B cell (primary cell): Measurements from ENCODE around the gene GLCE. TPM values are rescaled to one million over a fixed set of nuclear protein-coding genes. Genes with fewer than 3 reads are reported as not detected.

ENCODE experiments used
- ATAC-seq: fragments of 200-7000 bp; cut with Tn5 transposase; one replicate; pipeline ENCODE4 v1.10.0; 2021; ENCODE audit warnings: low read depth, mild to moderate bottlenecking, moderate number of reproducible peaks, moderate library complexity
- CTCF ChIA-PET: fragments of 350-600 bp; sonication (Branson Sonifier 250); formaldehyde crosslinking; loops from one replicate; lab custom pipeline; 2021; ENCODE audit warnings: antibody characterized with exemption, inconsistent platforms; lab: Charles Lee
- POLR2A ChIA-PET: fragments of 350-600 bp; sonication (Branson Sonifier 250); formaldehyde crosslinking; loops from one replicate; lab custom pipeline; 2021; ENCODE audit warnings: antibody characterized with exemption; lab: Charles Lee
- DNase-seq: peaks from one replicate; pipeline ENCODE4 v3.0.0; 2013
- H2AFZ ChIP-seq: 2 replicates; pipeline ENCODE4 v1.6.1; 2012; ENCODE audit warnings: mild to moderate bottlenecking, low read depth, low read length; ENCODE audit not compliant: insufficient read depth, poor library complexity, severe bottlenecking
- H3K27ac ChIP-seq, 2 donors: 1 replicate in 1 of 2; 2 replicates in 1 of 2; pipeline ENCODE4 v1.5.1; 2012 to 2013; ENCODE audit warnings: low read length in 2 of 2, mild to moderate bottlenecking in 2 of 2, moderate library complexity in 1 of 2
- H3K27me3 ChIP-seq, 4 experiments: fragments of 200-600 bp in 1 of 4; sonication (generic) in 1 of 4; replicated peaks in 1 of 4; 1 replicate in 2 of 4; 2 replicates in 2 of 4; pipeline versions ENCODE4 v1.6.1 to v1.7.0; 2013 to 2016; ENCODE audit warnings: low read length in 3 of 4, mild to moderate bottlenecking in 2 of 4, mixed read lengths in 1 of 4, moderate library complexity in 1 of 4; ENCODE audit not compliant: insufficient read depth in 4 of 4, control insufficient read depth in 3 of 4; ENCODE audit errors: control extremely low read depth in 1 of 4
- H3K36me3 ChIP-seq, 2 experiments: replicated peaks in 1 of 2; 1 replicate in 1 of 2; 2 replicates in 1 of 2; pipeline versions ENCODE4 v1.6.1 to v1.7.1; 2013; ENCODE audit warnings: low read length in 1 of 2; ENCODE audit not compliant: insufficient read depth in 2 of 2, control insufficient read depth in 1 of 2; ENCODE audit errors: control extremely low read depth in 1 of 2, extremely low read depth in 1 of 2
- H3K4me1 ChIP-seq, 2 donors: fragments of 200-600 bp in 1 of 2; sonication (generic) in 1 of 2; 1 replicate in 1 of 2; 2 replicates in 1 of 2; pipeline versions ENCODE4 v1.5.1 to v1.6.1; 2013 to 2017; ENCODE audit warnings: low read length in 2 of 2; ENCODE audit not compliant: control insufficient read depth in 2 of 2, insufficient read depth in 2 of 2
- H3K4me2 ChIP-seq: replicated peaks from 2 replicates; pipeline ENCODE3; 2012; ENCODE audit warnings: mild to moderate bottlenecking, low read depth, low read length; ENCODE audit not compliant: poor library complexity, severe bottlenecking
- H3K4me3 ChIP-seq, 5 experiments: fragments of 200-600 bp in 1 of 5; sonication (generic) in 1 of 5; 1 replicate in 3 of 5; 2 replicates in 2 of 5; pipeline versions ENCODE4 v1.5.1 to v1.7.0; 2011 to 2016; ENCODE audit warnings: low read length in 4 of 5, mild to moderate bottlenecking in 4 of 5, low read depth in 2 of 5, control low read depth in 1 of 5, moderate library complexity in 1 of 5; ENCODE audit not compliant: insufficient read depth in 1 of 5; ENCODE audit errors: control extremely low read depth in 1 of 5, extremely low read depth in 1 of 5
- H3K79me2 ChIP-seq: fragments of 200-600 bp; sonication (generic); one replicate; pipeline ENCODE4 v1.6.0; 2016; ENCODE audit warnings: low read length; ENCODE audit not compliant: control insufficient read depth, insufficient read depth
- H3K9ac ChIP-seq: fragments of 200-600 bp; sonication (generic); 2 replicates; pipeline ENCODE4 v1.6.1; 2017; ENCODE audit warnings: mild to moderate bottlenecking, low read length, moderate library complexity
- H3K9me3 ChIP-seq, 3 donors: one replicate each; pipeline versions ENCODE4 v1.6.1 to v1.7.1; 2013; ENCODE audit warnings: low read length in 2 of 3; ENCODE audit not compliant: control insufficient read depth in 2 of 3, insufficient read depth in 1 of 3; ENCODE audit errors: control extremely low read depth in 1 of 3
- H4K20me1 ChIP-seq: 2 replicates; pipeline ENCODE4 v1.6.0; 2012; ENCODE audit warnings: mild to moderate bottlenecking, low read length; ENCODE audit not compliant: insufficient read depth, control insufficient read depth, poor library complexity, severe bottlenecking
- H3K27ac Mint-ChIP-seq: one replicate; pipeline ENCODE4 v1.8.0; 2021; ENCODE audit warnings: mixed read lengths
- H3K27me3 Mint-ChIP-seq: one replicate; pipeline ENCODE4 v1.8.0; 2021; ENCODE audit warnings: mixed read lengths
- H3K4me1 Mint-ChIP-seq: one replicate; pipeline ENCODE4 v1.8.0; 2021; ENCODE audit warnings: mixed read lengths
- H3K4me3 Mint-ChIP-seq: one replicate; pipeline ENCODE4 v1.8.0; 2021; ENCODE audit warnings: mixed read lengths
- H3K9me3 Mint-ChIP-seq: one replicate; pipeline ENCODE4 v1.8.0; 2022; ENCODE audit warnings: mixed read lengths; ENCODE audit not compliant: insufficient read depth
- EZH2 ChIP-seq: IDR thresholded peaks from 2 replicates; pipeline ENCODE4 v1.6.1; 2012; ENCODE audit warnings: borderline replicate concordance, low read depth, mild to moderate bottlenecking, moderate library complexity, low read length; ENCODE audit not compliant: insufficient read depth, poor library complexity, severe bottlenecking
- whole genome bisulfite sequencing: methylation state at CpG from one replicate; pipeline ENCODE4 v1.1.5; 2013; ENCODE audit warnings: missing lambda C conversion rate; ENCODE audit not compliant: insufficient coverage; 5-methylcytosine and 5-hydroxymethylcytosine counted together
- intact Hi-C: fragments of 100-400 bp; cut with micrococcal nuclease; formaldehyde crosslinking; loops from one replicate; pipeline ENCODE4 v1.10.0; 2022
- polyA plus RNA-seq: library from polyadenylated mRNA; depleted of rRNA; stranded (reverse); fragments of >200 nt; gene quantifications from 2 replicates; pipeline ENCODE4 v1.2.3, GENCODE V29; 2012
- total RNA-seq, 2 donors: library from RNA; stranded (reverse); fragments of 120-200 nt in 1 of 2; gene quantifications; 1 replicate in 1 of 2; 2 replicates in 1 of 2; pipeline versions ENCODE4 v1.2.3 to v1.2.4, GENCODE V29; 2013 to 2022
- TF ChIP-seq, protein P1 (sequence below): fragments of 200-600 bp; IDR thresholded peaks from one replicate; pipeline ENCODE4 v1.8.0; 2022; ENCODE audit warnings: antibody characterized with exemption, mild to moderate bottlenecking

Gene GLCE
- total and polyA plus RNA-seq, 2 donors (not counting 1 experiment from before 2014, with no cell fraction given), result 3.0 to 5.3 TPM

DNA sequence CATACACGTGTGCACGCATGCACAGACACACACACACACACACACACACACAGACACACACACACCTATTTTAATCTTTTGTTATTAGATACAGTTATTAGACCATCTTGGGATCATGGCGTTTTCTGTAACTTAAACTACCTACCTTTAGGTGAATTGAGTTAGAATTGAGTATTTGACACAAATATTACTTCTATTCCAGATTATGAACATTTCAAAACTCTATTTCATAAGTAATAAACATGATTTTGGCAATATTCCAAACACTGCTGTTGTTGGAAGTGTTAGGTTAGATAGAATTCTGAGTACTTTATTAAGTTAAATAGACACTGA lies 65.6 kb downstream of the GLCE start:
- Histone ChIP-seq H3K79me2 (no peaks in the 10 kb centered on the region), H3K4me1 (no peaks in the 10 kb centered on the region), H4K20me1 (no peaks in the 10 kb centered on the region), H3K27me3 (no peaks in the 10 kb centered on the region), H3K27ac (no peak overlapping the region), H2AFZ (no peak overlapping the region), H3K9ac (no peak overlapping the region), H3K36me3 (no peaks in the 10 kb centered on the region), H3K4me2 (no peak overlapping the region), H3K4me3 (no peak overlapping the region), H3K9me3 (peaks cover 3 to 13% (median 5%) of the 10 kb centered on the region in 3 donors)
- Mint-ChIP-seq H3K27ac (no peak overlapping the region), H3K4me3 (no peak overlapping the region), H3K27me3 (peaks cover 3% of the 10 kb centered on the region), H3K4me1 (no peaks in the 10 kb centered on the region), H3K9me3 (peaks cover 11% of the 10 kb centered on the region)
- ChIA-PET POLR2A (no interaction called here), CTCF (no interaction called here)
- WGBS, result no CpG with 5 or more reads among the region's 3 CpGs
- DNase-seq, result no peak
- intact Hi-C loops, result no loop called here
- no peak for ATAC-seq
- TF ChIP-seq, protein P1, sequence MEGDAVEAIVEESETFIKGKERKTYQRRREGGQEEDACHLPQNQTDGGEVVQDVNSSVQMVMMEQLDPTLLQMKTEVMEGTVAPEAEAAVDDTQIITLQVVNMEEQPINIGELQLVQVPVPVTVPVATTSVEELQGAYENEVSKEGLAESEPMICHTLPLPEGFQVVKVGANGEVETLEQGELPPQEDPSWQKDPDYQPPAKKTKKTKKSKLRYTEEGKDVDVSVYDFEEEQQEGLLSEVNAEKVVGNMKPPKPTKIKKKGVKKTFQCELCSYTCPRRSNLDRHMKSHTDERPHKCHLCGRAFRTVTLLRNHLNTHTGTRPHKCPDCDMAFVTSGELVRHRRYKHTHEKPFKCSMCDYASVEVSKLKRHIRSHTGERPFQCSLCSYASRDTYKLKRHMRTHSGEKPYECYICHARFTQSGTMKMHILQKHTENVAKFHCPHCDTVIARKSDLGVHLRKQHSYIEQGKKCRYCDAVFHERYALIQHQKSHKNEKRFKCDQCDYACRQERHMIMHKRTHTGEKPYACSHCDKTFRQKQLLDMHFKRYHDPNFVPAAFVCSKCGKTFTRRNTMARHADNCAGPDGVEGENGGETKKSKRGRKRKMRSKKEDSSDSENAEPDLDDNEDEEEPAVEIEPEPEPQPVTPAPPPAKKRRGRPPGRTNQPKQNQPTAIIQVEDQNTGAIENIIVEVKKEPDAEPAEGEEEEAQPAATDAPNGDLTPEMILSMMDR, result no peak
- TF ChIP-seq EZH2, result no peak

DNA sequence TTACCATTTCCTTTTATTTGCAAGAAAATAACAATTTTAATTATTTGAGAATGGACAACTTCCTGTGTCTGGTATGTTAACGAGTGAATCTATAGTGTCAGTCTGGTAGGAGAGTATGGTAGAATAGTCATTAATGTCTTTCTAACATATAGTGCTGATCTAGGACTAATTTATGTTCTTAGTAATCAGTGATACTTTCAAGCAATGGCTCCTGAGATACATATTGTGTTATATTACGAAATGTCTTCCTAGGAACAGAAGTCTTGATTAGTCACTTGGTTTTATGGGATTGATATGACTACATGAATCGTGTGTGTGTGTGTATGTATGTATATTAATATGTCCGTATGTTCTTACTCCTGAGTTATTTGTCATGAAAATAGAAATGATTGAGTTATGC lies 71.7 kb downstream of the GLCE start:
- Mint-ChIP-seq H3K4me3 (no peak overlapping the region), H3K9me3 (no peaks in the 10 kb centered on the region), H3K27me3 (no peaks in the 10 kb centered on the region), H3K4me1 (no peaks in the 10 kb centered on the region), H3K27ac (no peak overlapping the region)
- no peak overlapping the region for H3K9ac ChIP-seq
- no peaks in the 10 kb centered on the region for H3K27me3 ChIP-seq
- DNase-seq, result no peak
- CTCF ChIA-PET, result no interaction called here
- no peak for ATAC-seq
- no peak overlapping the region for H3K4me3 ChIP-seq
- no peaks in the 10 kb centered on the region for H3K9me3 ChIP-seq
- TF ChIP-seq, protein P1, result no peak
- no peak for TF ChIP-seq EZH2
- no CpG with 5 or more reads among the region's 4 CpGs for WGBS
- H4K20me1 ChIP-seq, result no peaks in the 10 kb centered on the region
- H3K36me3 ChIP-seq, result no peaks in the 10 kb centered on the region
- POLR2A ChIA-PET, result no interaction called here
- intact Hi-C loops, result no loop called here
- no peak overlapping the region for H3K4me2 ChIP-seq
- H3K79me2 ChIP-seq, result no peaks in the 10 kb centered on the region
- no peak overlapping the region for H2AFZ ChIP-seq
- no peak overlapping the region for H3K27ac ChIP-seq
- H3K4me1 ChIP-seq, result no peaks in the 10 kb centered on the region
